H1 (cell line): ENCODE measurements around the gene YWHAG. TPM values are rescaled to one million over a fixed set of nuclear protein-coding genes. Genes with fewer than 3 reads are reported as not detected.

Experiments used
- ASH2L ChIP-seq: fragments of 200-600, 300-600 bp; sonication (generic); IDR thresholded peaks from one replicate; pipeline ENCODE4 v1.7.1; 2017; ENCODE audit warnings: low read length
- BCL11A ChIP-seq, 2 experiments: IDR thresholded peaks; one replicate each; pipeline ENCODE4 v1.6.1; 2011; ENCODE audit warnings: low read depth in 2 of 2, low read length in 2 of 2, mild to moderate bottlenecking in 2 of 2
- CBX5 ChIP-seq: fragments of 300-800, 300-1000 bp; sonication (generic); IDR thresholded peaks from 2 replicates; pipeline ENCODE4 v1.7.1; 2016; ENCODE audit warnings: antibody characterized with exemption, low read length, low read depth
- CREB1 ChIP-seq: IDR thresholded peaks from 2 replicates; pipeline ENCODE4 v1.6.1; 2012; ENCODE audit warnings: inconsistent platforms
- PHF8 ChIP-seq: fragments of 200-600 bp; sonication (generic); conservative IDR thresholded peaks from 2 replicates; pipeline ENCODE4 v1.7.1; 2012; ENCODE audit warnings: low read depth, mild to moderate bottlenecking, inconsistent platforms, low read length, moderate library complexity
- RAD21 ChIP-seq, 2 experiments: IDR thresholded peaks in 1 of 2; conservative IDR thresholded peaks in 1 of 2; 2 replicates each; pipeline ENCODE4 v1.6.1; 2011; ENCODE audit warnings: low read depth in 2 of 2, low read length in 2 of 2, improper control_type of control experiment in 1 of 2, inconsistent platforms in 1 of 2, mild to moderate bottlenecking in 1 of 2, moderate library complexity in 1 of 2
- SAP30 ChIP-seq: fragments of 300-600 bp; sonication (generic); IDR thresholded peaks from 2 replicates; pipeline ENCODE4 v1.7.1; 2012; ENCODE audit warnings: low read length, moderate library complexity, mild to moderate bottlenecking, inconsistent platforms; ENCODE audit not compliant: insufficient read depth, insufficient replicate concordance
- SP2 ChIP-seq: IDR thresholded peaks from 2 replicates; pipeline ENCODE4 v1.6.1; 2012; ENCODE audit warnings: mild to moderate bottlenecking, low read length, inconsistent platforms
- polyA plus RNA-seq, 7 experiments: library from polyadenylated mRNA; depleted of rRNA in 3 of 7; stranded (reverse) in 5 of 7; unstranded in 2 of 7; fragments of >200 nt in 5 of 7; fragments of 200-250 nt in 2 of 7; gene quantifications; 1 replicate in 5 of 7; 2 replicates in 1 of 7; 4 replicates in 1 of 7; pipeline versions ENCODE4 v1.2.1 to v1.2.3, GENCODE V29; 2011 to 2013; ENCODE audit warnings: missing spikeins in 2 of 7, mixed read lengths in 2 of 7
- total RNA-seq: library from RNA; stranded (reverse); fragmentation: NEBNext Ultra II Directional; extraction: Animal tissue kit (Norgen Biotek cat#: 25700); gene quantifications from 2 replicates; pipeline ENCODE4 v1.2.1, GENCODE V29; 2021
- TF ChIP-seq, protein P1 (sequence below): fragments of 300-600 bp; sonication (generic); IDR thresholded peaks from 2 replicates; pipeline ENCODE4 v1.7.1; 2012; ENCODE audit warnings: low read length, moderate library complexity, mild to moderate bottlenecking, inconsistent platforms; ENCODE audit not compliant: insufficient replicate concordance
- TF ChIP-seq, protein P2 (sequence below): IDR thresholded peaks from 2 replicates; pipeline ENCODE4 v1.6.1; 2012; ENCODE audit warnings: low read length, inconsistent platforms

YWHAG gene
- total and polyA plus RNA-seq, 2 of the 8 experiments (the other 6 are each of a cell fraction or from before 2014, with no cell fraction given), result 57.2 to 241 TPM

DNA sequence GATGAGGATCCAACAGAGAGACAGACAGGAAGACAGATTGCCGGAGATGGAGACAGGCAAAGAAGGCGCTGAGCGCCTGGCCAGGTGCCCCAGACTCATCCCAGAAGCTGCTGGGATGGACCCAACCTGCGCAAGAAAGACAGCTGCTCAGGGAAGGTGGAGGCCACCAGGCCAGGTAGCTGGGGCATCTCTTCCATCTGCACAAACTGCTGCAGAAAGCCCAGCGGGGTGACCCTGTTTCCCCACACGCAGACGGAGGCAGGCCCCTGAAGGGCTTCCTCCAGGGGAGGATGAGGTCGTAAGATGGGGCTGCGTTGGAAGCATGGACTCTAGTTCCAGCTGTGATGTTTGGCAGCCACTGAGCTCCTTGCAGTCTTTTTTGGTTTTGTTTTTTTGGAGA is 16.5 kb upstream of the YWHAG start (continued):
- TF ChIP-seq, protein P1, sequence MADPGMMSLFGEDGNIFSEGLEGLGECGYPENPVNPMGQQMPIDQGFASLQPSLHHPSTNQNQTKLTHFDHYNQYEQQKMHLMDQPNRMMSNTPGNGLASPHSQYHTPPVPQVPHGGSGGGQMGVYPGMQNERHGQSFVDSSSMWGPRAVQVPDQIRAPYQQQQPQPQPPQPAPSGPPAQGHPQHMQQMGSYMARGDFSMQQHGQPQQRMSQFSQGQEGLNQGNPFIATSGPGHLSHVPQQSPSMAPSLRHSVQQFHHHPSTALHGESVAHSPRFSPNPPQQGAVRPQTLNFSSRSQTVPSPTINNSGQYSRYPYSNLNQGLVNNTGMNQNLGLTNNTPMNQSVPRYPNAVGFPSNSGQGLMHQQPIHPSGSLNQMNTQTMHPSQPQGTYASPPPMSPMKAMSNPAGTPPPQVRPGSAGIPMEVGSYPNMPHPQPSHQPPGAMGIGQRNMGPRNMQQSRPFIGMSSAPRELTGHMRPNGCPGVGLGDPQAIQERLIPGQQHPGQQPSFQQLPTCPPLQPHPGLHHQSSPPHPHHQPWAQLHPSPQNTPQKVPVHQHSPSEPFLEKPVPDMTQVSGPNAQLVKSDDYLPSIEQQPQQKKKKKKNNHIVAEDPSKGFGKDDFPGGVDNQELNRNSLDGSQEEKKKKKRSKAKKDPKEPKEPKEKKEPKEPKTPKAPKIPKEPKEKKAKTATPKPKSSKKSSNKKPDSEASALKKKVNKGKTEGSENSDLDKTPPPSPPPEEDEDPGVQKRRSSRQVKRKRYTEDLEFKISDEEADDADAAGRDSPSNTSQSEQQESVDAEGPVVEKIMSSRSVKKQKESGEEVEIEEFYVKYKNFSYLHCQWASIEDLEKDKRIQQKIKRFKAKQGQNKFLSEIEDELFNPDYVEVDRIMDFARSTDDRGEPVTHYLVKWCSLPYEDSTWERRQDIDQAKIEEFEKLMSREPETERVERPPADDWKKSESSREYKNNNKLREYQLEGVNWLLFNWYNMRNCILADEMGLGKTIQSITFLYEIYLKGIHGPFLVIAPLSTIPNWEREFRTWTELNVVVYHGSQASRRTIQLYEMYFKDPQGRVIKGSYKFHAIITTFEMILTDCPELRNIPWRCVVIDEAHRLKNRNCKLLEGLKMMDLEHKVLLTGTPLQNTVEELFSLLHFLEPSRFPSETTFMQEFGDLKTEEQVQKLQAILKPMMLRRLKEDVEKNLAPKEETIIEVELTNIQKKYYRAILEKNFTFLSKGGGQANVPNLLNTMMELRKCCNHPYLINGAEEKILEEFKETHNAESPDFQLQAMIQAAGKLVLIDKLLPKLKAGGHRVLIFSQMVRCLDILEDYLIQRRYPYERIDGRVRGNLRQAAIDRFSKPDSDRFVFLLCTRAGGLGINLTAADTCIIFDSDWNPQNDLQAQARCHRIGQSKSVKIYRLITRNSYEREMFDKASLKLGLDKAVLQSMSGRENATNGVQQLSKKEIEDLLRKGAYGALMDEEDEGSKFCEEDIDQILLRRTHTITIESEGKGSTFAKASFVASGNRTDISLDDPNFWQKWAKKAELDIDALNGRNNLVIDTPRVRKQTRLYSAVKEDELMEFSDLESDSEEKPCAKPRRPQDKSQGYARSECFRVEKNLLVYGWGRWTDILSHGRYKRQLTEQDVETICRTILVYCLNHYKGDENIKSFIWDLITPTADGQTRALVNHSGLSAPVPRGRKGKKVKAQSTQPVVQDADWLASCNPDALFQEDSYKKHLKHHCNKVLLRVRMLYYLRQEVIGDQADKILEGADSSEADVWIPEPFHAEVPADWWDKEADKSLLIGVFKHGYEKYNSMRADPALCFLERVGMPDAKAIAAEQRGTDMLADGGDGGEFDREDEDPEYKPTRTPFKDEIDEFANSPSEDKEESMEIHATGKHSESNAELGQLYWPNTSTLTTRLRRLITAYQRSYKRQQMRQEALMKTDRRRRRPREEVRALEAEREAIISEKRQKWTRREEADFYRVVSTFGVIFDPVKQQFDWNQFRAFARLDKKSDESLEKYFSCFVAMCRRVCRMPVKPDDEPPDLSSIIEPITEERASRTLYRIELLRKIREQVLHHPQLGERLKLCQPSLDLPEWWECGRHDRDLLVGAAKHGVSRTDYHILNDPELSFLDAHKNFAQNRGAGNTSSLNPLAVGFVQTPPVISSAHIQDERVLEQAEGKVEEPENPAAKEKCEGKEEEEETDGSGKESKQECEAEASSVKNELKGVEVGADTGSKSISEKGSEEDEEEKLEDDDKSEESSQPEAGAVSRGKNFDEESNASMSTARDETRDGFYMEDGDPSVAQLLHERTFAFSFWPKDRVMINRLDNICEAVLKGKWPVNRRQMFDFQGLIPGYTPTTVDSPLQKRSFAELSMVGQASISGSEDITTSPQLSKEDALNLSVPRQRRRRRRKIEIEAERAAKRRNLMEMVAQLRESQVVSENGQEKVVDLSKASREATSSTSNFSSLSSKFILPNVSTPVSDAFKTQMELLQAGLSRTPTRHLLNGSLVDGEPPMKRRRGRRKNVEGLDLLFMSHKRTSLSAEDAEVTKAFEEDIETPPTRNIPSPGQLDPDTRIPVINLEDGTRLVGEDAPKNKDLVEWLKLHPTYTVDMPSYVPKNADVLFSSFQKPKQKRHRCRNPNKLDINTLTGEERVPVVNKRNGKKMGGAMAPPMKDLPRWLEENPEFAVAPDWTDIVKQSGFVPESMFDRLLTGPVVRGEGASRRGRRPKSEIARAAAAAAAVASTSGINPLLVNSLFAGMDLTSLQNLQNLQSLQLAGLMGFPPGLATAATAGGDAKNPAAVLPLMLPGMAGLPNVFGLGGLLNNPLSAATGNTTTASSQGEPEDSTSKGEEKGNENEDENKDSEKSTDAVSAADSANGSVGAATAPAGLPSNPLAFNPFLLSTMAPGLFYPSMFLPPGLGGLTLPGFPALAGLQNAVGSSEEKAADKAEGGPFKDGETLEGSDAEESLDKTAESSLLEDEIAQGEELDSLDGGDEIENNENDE, result no peak
- TF ChIP-seq BCL11A (IDR thresholded peaks at IDR 0.05; ENCODE audit: low read depth in 2 of 2, low read length in 2 of 2) (no peak), ASH2L (no peak), CBX5 (no peak), PHF8 (no peak), SP2 (no peak), CREB1 (no peak), SAP30 (no peak), RAD21 (IDR thresholded peaks at IDR 0.05 in 1 of 2, conservative IDR thresholded peaks at IDR 0.05 in 1 of 2; ENCODE audit: low read depth in 2 of 2, low read length in 2 of 2) (no peak)
- TF ChIP-seq, protein P2, sequence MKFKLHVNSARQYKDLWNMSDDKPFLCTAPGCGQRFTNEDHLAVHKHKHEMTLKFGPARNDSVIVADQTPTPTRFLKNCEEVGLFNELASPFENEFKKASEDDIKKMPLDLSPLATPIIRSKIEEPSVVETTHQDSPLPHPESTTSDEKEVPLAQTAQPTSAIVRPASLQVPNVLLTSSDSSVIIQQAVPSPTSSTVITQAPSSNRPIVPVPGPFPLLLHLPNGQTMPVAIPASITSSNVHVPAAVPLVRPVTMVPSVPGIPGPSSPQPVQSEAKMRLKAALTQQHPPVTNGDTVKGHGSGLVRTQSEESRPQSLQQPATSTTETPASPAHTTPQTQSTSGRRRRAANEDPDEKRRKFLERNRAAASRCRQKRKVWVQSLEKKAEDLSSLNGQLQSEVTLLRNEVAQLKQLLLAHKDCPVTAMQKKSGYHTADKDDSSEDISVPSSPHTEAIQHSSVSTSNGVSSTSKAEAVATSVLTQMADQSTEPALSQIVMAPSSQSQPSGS, result no peak
